HL-60 (cell line): ENCODE data around the gene GABRA4.
A peak's percentile ranks its signal among the peaks of the same experiment; 100 is the strongest.

Experiments used
- DNase-seq, 2 experiments: peaks; one replicate each; pipeline ENCODE4 v3.0.0-alpha.2; 2010 to 2020; ENCODE audit warnings: low read depth in 1 of 2, low spot score in 1 of 2
- H3K27ac ChIP-seq: fragments of 250-450 bp; sonication (Bioruptor Pico); replicated peaks from 2 replicates; pipeline ENCODE4 v1.5.1; 2020; ENCODE audit warnings: mild to moderate bottlenecking, moderate library complexity
- H3K27me3 ChIP-seq: fragments of 250-450 bp; sonication (Bioruptor Pico); 2 replicates; pipeline ENCODE4 v1.5.1; 2021; ENCODE audit warnings: mild to moderate bottlenecking, moderate library complexity; ENCODE audit not compliant: insufficient read depth, poor library complexity, severe bottlenecking
- H3K4me3 ChIP-seq: replicated peaks from 2 replicates; pipeline ENCODE4 v1.5.1; 2011; ENCODE audit warnings: mild to moderate bottlenecking, control low read depth, low read length; ENCODE audit not compliant: insufficient read depth
- CTCF ChIP-seq: IDR thresholded peaks from one replicate; pipeline ENCODE4 v1.5.1; 2011; ENCODE audit warnings: low read length, control low read depth, inconsistent platforms; ENCODE audit not compliant: insufficient read depth
- GABPA ChIP-seq: IDR thresholded peaks from 2 replicates; pipeline ENCODE4 v1.6.1; 2012; ENCODE audit warnings: low read depth
- POLR2AphosphoS5 ChIP-seq: IDR thresholded peaks from 2 replicates; pipeline ENCODE4 v1.6.1; 2012; ENCODE audit warnings: low read depth
- REST ChIP-seq: IDR thresholded peaks from 2 replicates; pipeline ENCODE4 v1.6.1; 2012; ENCODE audit warnings: low read depth; ENCODE audit not compliant: insufficient replicate concordance
- SPI1 ChIP-seq: IDR thresholded peaks from 2 replicates; pipeline ENCODE4 v1.6.1; 2012; ENCODE audit warnings: low read depth, mild to moderate bottlenecking, borderline replicate concordance

Gene GABRA4

GRCh38 chr4:46979726-46980125 is 13.7 kb downstream of the GABRA4 start:
- no peak for DNase-seq
- TF ChIP-seq CTCF: no peak
- no peak for TF ChIP-seq GABPA
- no peak for TF ChIP-seq POLR2AphosphoS5
- no peak for TF ChIP-seq REST
- TF ChIP-seq SPI1: no peak
- H3K4me3 ChIP-seq: no peak overlapping the region
- H3K27ac ChIP-seq: no peak overlapping the region
- H3K27me3 ChIP-seq: no peaks in the 10 kb centered on the region

GRCh38 chr4:46979283-46979682 is 14.1 kb downstream of the GABRA4 start:
- Histone ChIP-seq H3K27ac (no peak overlapping the region), H3K27me3 (no peaks in the 10 kb centered on the region), H3K4me3 (no peak overlapping the region)
- peak; percentile 93 for TF ChIP-seq SPI1
- TF ChIP-seq REST: no peak
- DNase-seq: no peak

- H3K4me3 ChIP-seq: no peak overlapping the region
- H3K27me3 ChIP-seq: no peaks in the 10 kb centered on the region
- H3K27ac ChIP-seq: no peak overlapping the region
- DNase-seq: no peak
- TF ChIP-seq REST (no peak), GABPA (no peak), CTCF (no peak), POLR2AphosphoS5 (no peak)
Observed at GRCh38 chr4:46977245-46977644, 16.1 kb downstream of the GABRA4 start.
